Spleen (tissue), 11 donors: Measurements from ENCODE around the gene ATG101. TPM values are rescaled to one million over a fixed set of nuclear protein-coding genes. Genes with fewer than 3 reads are reported as not detected.

Experiments used
- DNase-seq: peaks from one replicate; pipeline ENCODE4 v3.0.0-alpha.2; 2020
- H3K27ac ChIP-seq, 8 donors: fragments of 200-600 bp; sonication (generic) in 7 of 8; 1 replicate in 4 of 8; 2 replicates in 4 of 8; pipeline versions ENCODE4 v1.5.0 to v1.8.0; 2016 to 2021; ENCODE audit warnings: inconsistent platforms in 4 of 8, mild to moderate bottlenecking in 4 of 8, moderate library complexity in 1 of 8
- H3K27me3 ChIP-seq, 7 donors: fragments of 200-600 bp; sonication (generic) in 6 of 7; replicated peaks in 1 of 7; 1 replicate in 4 of 7; 2 replicates in 3 of 7; pipeline versions ENCODE4 v1.5.0 to v1.8.0; 2016 to 2021; ENCODE audit warnings: inconsistent platforms in 3 of 7, mild to moderate bottlenecking in 1 of 7
- H3K36me3 ChIP-seq, 6 donors: fragments of 200-600 bp; sonication (generic) in 5 of 6; 1 replicate in 4 of 6; 2 replicates in 2 of 6; pipeline versions ENCODE4 v1.5.0 to v1.8.0; 2016 to 2021; ENCODE audit warnings: inconsistent platforms in 2 of 6
- H3K4me1 ChIP-seq, 6 donors: fragments of 200-600 bp; sonication (generic) in 5 of 6; 1 replicate in 3 of 6; 2 replicates in 3 of 6; pipeline versions ENCODE4 v1.5.0 to v1.8.0; 2016 to 2021; ENCODE audit warnings: inconsistent platforms in 3 of 6
- H3K4me3 ChIP-seq, 8 donors: fragments of 200-600 bp; sonication (generic) in 7 of 8; 1 replicate in 4 of 8; 2 replicates in 4 of 8; pipeline versions ENCODE4 v1.5.0 to v1.8.0; 2016 to 2021; ENCODE audit warnings: inconsistent platforms in 4 of 8, mild to moderate bottlenecking in 4 of 8, moderate library complexity in 2 of 8
- H3K9me3 ChIP-seq, 8 donors: fragments of 200-600 bp; sonication (generic) in 7 of 8; 1 replicate in 4 of 8; 2 replicates in 4 of 8; pipeline versions ENCODE4 v1.5.0 to v1.8.0; 2016 to 2021; ENCODE audit warnings: inconsistent platforms in 4 of 8
- CTCF ChIP-seq, 11 experiments: fragments of 200-600 bp in 7 of 11; fragments of 450-650 bp in 4 of 11; sonication (generic) in 4 of 11; IDR thresholded peaks in 8 of 11; conservative IDR thresholded peaks in 3 of 11; 1 replicate in 7 of 11; 2 replicates in 4 of 11; pipeline versions ENCODE4 v1.4.0 to v1.8.0; 2016 to 2021; ENCODE audit warnings: antibody characterized with exemption in 11 of 11, inconsistent platforms in 4 of 11, mild to moderate bottlenecking in 1 of 11
- POLR2A ChIP-seq, 3 donors: fragments of 450-650 bp; IDR thresholded peaks; one replicate each; pipeline ENCODE4 v1.5.1; 2017; ENCODE audit warnings: antibody characterized with exemption in 3 of 3, mild to moderate bottlenecking in 1 of 3
- POLR2AphosphoS5 ChIP-seq, 3 donors: sonication (generic); formaldehyde crosslinking; IDR thresholded peaks; one replicate each; pipeline ENCODE4 v1.5.1; 2017; ENCODE audit warnings: antibody characterized with exemption in 3 of 3
- WGBS, 5 donors: extraction: QIAGEN DNeasy Blood & Tissue Kit in 3 of 5; methylation state at CpG; one replicate each; pipeline versions ENCODE4 v1.1.5 to v1.1.7; 2013 to 2018; 5-methylcytosine and 5-hydroxymethylcytosine counted together
- intact Hi-C: fragments of 100-400 bp; cut with DNase I; formaldehyde crosslinking; loops from one replicate; pipeline ENCODE4 v1.15.0; 2023; ENCODE audit warnings: low total_unique reads
- polyA plus RNA-seq, 3 donors: library from polyadenylated mRNA; stranded (reverse); fragments of 200-250 nt; gene quantifications; one replicate each; pipeline ENCODE4 v1.2.1, GENCODE V29; 2013
- total RNA-seq, 7 donors: library from RNA; depleted of rRNA in 3 of 7; stranded (reverse); fragments of >200 nt in 3 of 7; fragmentation: NEBNext Ultra II Directional in 4 of 7; extraction: Animal tissue kit (Norgen Biotek cat#: 25700) in 4 of 7; gene quantifications; one replicate each; pipeline versions ENCODE4 v1.1.0 to v1.2.1, GENCODE V29; 2016 to 2021
- donor health status: healthy with polysubstance abuse.
- donor health status: DM: no; HTN: no; CAD: no; lungs with moderate emphysema.
- donor health status: DM: no; HTN: no; CAD: no.
- donor health status: Bipolar disorder and iron deficiency.
- donor health status: healthy.
- donor health status: DM: no; HTN: no; CAD: no.
- donor health status: DM: yes; HTN: yes; CAD: no.

ATG101 gene
- total and polyA plus RNA-seq, 10 donors = 23.5 to 81.1 (median 33.5) TPM

GRCh38 chr12:52081263-52081733 is 11.5 kb downstream of the ATG101 start:
- H3K27ac ChIP-seq = peak overlapping the region; percentile 70 to 88 (median 79)
- intact Hi-C loops = no loop called here

GRCh38 chr12:52082026-52082668 is 12.4 kb downstream of the ATG101 start:
- Histone ChIP-seq H3K9me3 (no peaks in the 10 kb centered on the region), H3K36me3 (peaks cover 0 to 33% (median 10%) of the 10 kb centered on the region in 6 donors), H3K27ac (peak overlapping the region; percentile 70 to 88 (median 79)), H3K4me3 (peak overlapping the region in 4 of 8 donors; percentile 6 to 58 (median 25)), H3K27me3 (no peaks in the 10 kb centered on the region), H3K4me1 (peaks cover 28 to 57% (median 40%) of the 10 kb centered on the region in 6 donors)
- intact Hi-C loops = loop anchor here (2.0 kb wide), 1 partner anchor 55 kb away; no protein-coding TSS in a partner anchor
- no peak for DNase-seq
- WGBS, 5 donors = 45 to 69% (median 56%) methylated on average over 13 of the region's 13 CpGs
- TF ChIP-seq CTCF (IDR thresholded peaks at IDR 0.05 in 8 of 11, conservative IDR thresholded peaks at IDR 0.05 in 3 of 11) (no peak), POLR2AphosphoS5 (IDR thresholded peaks at IDR 0.05) (peak; percentile 69 to 79 (median 77)), POLR2A (IDR thresholded peaks at IDR 0.05) (no peak)

More at GRCh38 chr12:52081263-52081733, 11.5 kb downstream of the ATG101 start:
- WGBS, 5 donors = 10 to 32% (median 17%) methylated on average over 8 to 9 of the region's 9 CpGs
- DNase-seq = peak; percentile 91
- H3K27me3 ChIP-seq = no peaks in the 10 kb centered on the region
- peaks cover 0 to 41% (median 19%) of the 10 kb centered on the region in 6 donors for H3K36me3 ChIP-seq
- TF ChIP-seq POLR2A (IDR thresholded peaks at IDR 0.05) (no peak), CTCF (IDR thresholded peaks at IDR 0.05 in 8 of 11, conservative IDR thresholded peaks at IDR 0.05 in 3 of 11) (no peak), POLR2AphosphoS5 (IDR thresholded peaks at IDR 0.05) (peak; percentile 23 to 47 (median 45))
- H3K9me3 ChIP-seq = no peaks in the 10 kb centered on the region
- peaks cover 28 to 57% (median 40%) of the 10 kb centered on the region in 6 donors for H3K4me1 ChIP-seq
- H3K4me3 ChIP-seq = peak overlapping the region in 4 of 8 donors; percentile 6 to 58 (median 25)

- no peak for DNase-seq
- H3K4me3 ChIP-seq = no peak overlapping the region
- H3K27ac ChIP-seq = peak overlapping the region; percentile 48 to 88 (median 79)
- H3K36me3 ChIP-seq = peaks cover 0 to 28% (median 6%) of the 10 kb centered on the region in 6 donors
- intact Hi-C loops = loop anchor here (2.0 kb wide), 1 partner anchor 56 kb away; no protein-coding TSS in a partner anchor
- peaks cover 0 to 1% (median 0%) of the 10 kb centered on the region in 7 donors for H3K27me3 ChIP-seq
- H3K4me1 ChIP-seq = peaks cover 28 to 57% (median 40%) of the 10 kb centered on the region in 6 donors
- no peaks in the 10 kb centered on the region for H3K9me3 ChIP-seq
- WGBS, 5 donors = 60 to 79% (median 73%) methylated on average over 3 to 4 of the region's 4 CpGs
- TF ChIP-seq CTCF (IDR thresholded peaks at IDR 0.05 in 8 of 11, conservative IDR thresholded peaks at IDR 0.05 in 3 of 11) = no peak
- no peak for TF ChIP-seq POLR2A (IDR thresholded peaks at IDR 0.05)
- TF ChIP-seq POLR2AphosphoS5 (IDR thresholded peaks at IDR 0.05) = no peak
Observed at GRCh38 chr12:52082669-52082987, 12.8 kb downstream of the ATG101 start.
